GM12892 (cell line): ENCODE results near the gene GSG1L.

ENCODE experiments used
- POLR2A ChIP-seq: IDR thresholded peaks from 2 replicates; pipeline ENCODE4 v1.6.1; 2011; ENCODE audit warnings: low read depth, low read length, control low read depth
- POLR2AphosphoS5 ChIP-seq: IDR thresholded peaks from 2 replicates; pipeline ENCODE4 v1.6.1; 2011; ENCODE audit warnings: low read depth, low read length, control low read depth
- TAF1 ChIP-seq: IDR thresholded peaks from 2 replicates; pipeline ENCODE4 v1.6.1; 2011; ENCODE audit warnings: low read depth, mild to moderate bottlenecking, control low read depth, low read length, borderline replicate concordance

DNA sequence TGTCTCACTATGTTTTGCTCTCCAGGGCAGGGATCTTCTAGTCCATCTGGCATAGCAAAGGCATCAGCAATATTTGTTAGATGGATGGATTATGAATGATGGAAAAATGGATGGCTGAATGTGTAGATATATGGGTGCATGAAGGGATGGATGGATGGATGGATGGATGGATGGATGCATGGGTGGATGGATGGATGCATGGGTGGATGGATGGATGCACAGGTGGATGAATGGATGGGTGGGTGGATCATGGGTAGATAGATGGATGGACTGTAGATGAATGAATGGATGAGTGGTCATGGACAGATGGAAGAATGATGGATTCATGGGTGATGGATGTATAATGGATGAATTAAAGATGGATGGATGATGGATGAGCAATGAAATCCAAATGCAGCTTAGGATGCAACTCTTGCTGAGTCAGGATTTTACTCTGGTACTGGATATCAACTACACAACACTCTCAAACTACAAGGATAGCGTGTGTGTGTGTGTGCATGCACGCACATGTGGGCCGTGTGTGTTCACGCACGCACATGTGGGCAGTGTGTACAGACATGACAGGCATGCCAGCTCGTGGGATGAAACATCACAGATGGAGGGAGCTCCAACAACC is 34.0 kb downstream of the GSG1L start:
- TF ChIP-seq POLR2A (no peak), TAF1 (no peak), POLR2AphosphoS5 (no peak)
